ENCODE measurements around the gene GOLGA6D.
"Not testable (repeated sequence)": the region's sequence is repeated elsewhere in the genome, so short reads cannot be mapped to it uniquely, and the experiment has no call there.

GOLGA6D gene

GRCh38 chr15:75282572-75282971 is at the start of gene GOLGA6D:
Gene GOLGA6D, plus strand, starts transcription at chr15:75282835. Its CDS starts 41 bp downstream, at chr15:75282876.
- H3K9me3 ChIP-seq (replicated peaks; ENCODE audit: insufficient read depth, low read length); H3K9me2 ChIP-seq (replicated peaks; ENCODE audit: insufficient read depth, low read length); H3K27me3 ChIP-seq (replicated peaks; ENCODE audit: insufficient read depth, low read length); H3K36me3 ChIP-seq (replicated peaks; ENCODE audit: insufficient read depth, low read length); H3K27ac ChIP-seq (ENCODE audit: low read length); H3K79me2 ChIP-seq (ENCODE audit: low read length); H3K9ac ChIP-seq (ENCODE audit: low read length); DNase-seq; H3K4me2 ChIP-seq (ENCODE audit: low read depth, low read length); H3K4me3 ChIP-seq (ENCODE audit: low read length); H4K20me1 ChIP-seq (ENCODE audit: insufficient read depth, low read length); H3F3A ChIP-seq (ENCODE audit: insufficient read depth, low read length); H3K4me1 ChIP-seq (ENCODE audit: low read length); H2AFZ ChIP-seq (ENCODE audit: low read length): not testable (repeated sequence)

- Histone ChIP-seq H3K9ac (ENCODE audit: low read length) (no peak overlapping the region), H3K36me3 (replicated peaks; ENCODE audit: insufficient read depth, low read length) (no peaks in the 10 kb centered on the region), H3K4me2 (ENCODE audit: low read depth, low read length) (no peak overlapping the region), H3K27ac (ENCODE audit: low read length) (no peak overlapping the region), H3K4me3 (ENCODE audit: low read length) (no peak overlapping the region), H3K27me3 (replicated peaks; ENCODE audit: insufficient read depth, low read length) (peaks cover 45% of the 10 kb centered on the region), H4K20me1 (ENCODE audit: insufficient read depth, low read length) (no peaks in the 10 kb centered on the region), H3K4me1 (ENCODE audit: low read length) (no peaks in the 10 kb centered on the region), H3K9me3 (replicated peaks; ENCODE audit: insufficient read depth, low read length) (no peaks in the 10 kb centered on the region), H2AFZ (ENCODE audit: low read length) (no peak overlapping the region), H3K9me2 (replicated peaks; ENCODE audit: insufficient read depth, low read length) (no peaks in the 10 kb centered on the region), H3K79me2 (ENCODE audit: low read length) (no peaks in the 10 kb centered on the region), H3F3A (ENCODE audit: insufficient read depth, low read length) (no peaks in the 10 kb centered on the region)
- TF ChIP-seq EZH2 (optimal IDR thresholded peaks at IDR 0.05; ENCODE audit: low read depth, low read length) (no peak), EZH2phosphoT487 (IDR thresholded peaks at IDR 0.05; ENCODE audit: low read length) (no peak), CTCF (IDR thresholded peaks at IDR 0.05; ENCODE audit: low read length) (no peak)
- DNase-seq: no peak
These were observed 49.0 kb upstream of the GOLGA6D start for GRCh38 chr15:75233504-75234190.

GRCh38 chr15:75234191-75234810 is 48.3 kb upstream of the GOLGA6D start:
- Histone ChIP-seq H3K27me3 (replicated peaks; ENCODE audit: insufficient read depth, low read length) (peaks cover 39% of the 10 kb centered on the region), H3K4me3 (ENCODE audit: low read length) (no peak overlapping the region), H2AFZ (ENCODE audit: low read length) (no peak overlapping the region), H3K9ac (ENCODE audit: low read length) (no peak overlapping the region), H3K27ac (ENCODE audit: low read length) (no peak overlapping the region), H3K4me2 (ENCODE audit: low read depth, low read length) (no peak overlapping the region), H3F3A (ENCODE audit: insufficient read depth, low read length) (no peaks in the 10 kb centered on the region), H4K20me1 (ENCODE audit: insufficient read depth, low read length) (no peaks in the 10 kb centered on the region), H3K9me2 (replicated peaks; ENCODE audit: insufficient read depth, low read length) (no peaks in the 10 kb centered on the region), H3K79me2 (ENCODE audit: low read length) (no peaks in the 10 kb centered on the region), H3K36me3 (replicated peaks; ENCODE audit: insufficient read depth, low read length) (no peaks in the 10 kb centered on the region), H3K9me3 (replicated peaks; ENCODE audit: insufficient read depth, low read length) (no peaks in the 10 kb centered on the region), H3K4me1 (ENCODE audit: low read length) (no peaks in the 10 kb centered on the region)
- TF ChIP-seq EZH2phosphoT487 (IDR thresholded peaks at IDR 0.05; ENCODE audit: low read length) (no peak), EZH2 (optimal IDR thresholded peaks at IDR 0.05; ENCODE audit: low read depth, low read length) (no peak), CTCF (IDR thresholded peaks at IDR 0.05; ENCODE audit: low read length) (no peak)
- no peak for DNase-seq

GRCh38 chr15:75235051-75235673 is 47.5 kb upstream of the GOLGA6D start:
- H3K4me1 ChIP-seq (ENCODE audit: low read length): no peaks in the 10 kb centered on the region
- H3K9me2 ChIP-seq (replicated peaks; ENCODE audit: insufficient read depth, low read length): no peaks in the 10 kb centered on the region
- H3K4me2 ChIP-seq (ENCODE audit: low read depth, low read length): no peak overlapping the region
- TF ChIP-seq CTCF (IDR thresholded peaks at IDR 0.05; ENCODE audit: low read length) (no peak), EZH2phosphoT487 (IDR thresholded peaks at IDR 0.05; ENCODE audit: low read length) (no peak), EZH2 (optimal IDR thresholded peaks at IDR 0.05; ENCODE audit: low read depth, low read length) (no peak)
- no peak overlapping the region for H3K4me3 ChIP-seq (ENCODE audit: low read length)
- H3K27ac ChIP-seq (ENCODE audit: low read length): no peak overlapping the region
- no peak overlapping the region for H2AFZ ChIP-seq (ENCODE audit: low read length)
- no peaks in the 10 kb centered on the region for H3K79me2 ChIP-seq (ENCODE audit: low read length)
- DNase-seq: no peak
- H3K36me3 ChIP-seq (replicated peaks; ENCODE audit: insufficient read depth, low read length): no peaks in the 10 kb centered on the region
- H3F3A ChIP-seq (ENCODE audit: insufficient read depth, low read length): no peaks in the 10 kb centered on the region
- peaks cover 31% of the 10 kb centered on the region for H3K27me3 ChIP-seq (replicated peaks; ENCODE audit: insufficient read depth, low read length)
- H4K20me1 ChIP-seq (ENCODE audit: insufficient read depth, low read length): no peaks in the 10 kb centered on the region
- H3K9me3 ChIP-seq (replicated peaks; ENCODE audit: insufficient read depth, low read length): no peaks in the 10 kb centered on the region
- H3K9ac ChIP-seq (ENCODE audit: low read length): no peak overlapping the region

All from MM.1S (cell line).